Naive thymus-derived CD8-positive, alpha-beta T cell (primary cell): ENCODE measurements around the gene OR8B8. TPM values are rescaled to one million over a fixed set of nuclear protein-coding genes. Genes with fewer than 3 reads are reported as not detected.
A peak's percentile ranks its signal among the peaks of the same experiment; 100 is the strongest.

ENCODE experiments used
- ATAC-seq, 2 donors: fragments of 150-1000 bp; cut with Tn5 transposase in 1 of 2; sonication (Bioruptor Pico), chemical (Tn5 transposase) in 1 of 2; 1 replicate in 1 of 2; 2 replicates in 1 of 2; pipeline ENCODE4 v1.10.0; 2021; ENCODE audit warnings: mild to moderate bottlenecking in 2 of 2, moderate library complexity in 2 of 2
- POLR2A ChIA-PET: fragments of 350-600 bp; sonication (Branson Sonifier 250); formaldehyde crosslinking; loops from one replicate; lab custom pipeline; 2021; ENCODE audit warnings: antibody characterized with exemption; lab: Charles Lee
- DNase-seq, 10 donors: peaks; one replicate each; pipeline versions ENCODE4 v3.0.0 to v3.0.0-alpha.2; 2020 to 2022
- H3K27ac Mint-ChIP-seq, 10 donors: one replicate each; pipeline ENCODE4 v1.8.0; 2020 to 2022; ENCODE audit warnings: mild to moderate bottlenecking in 10 of 10, mixed read lengths in 10 of 10, moderate library complexity in 4 of 10, inconsistent platforms in 1 of 10
- H3K27me3 Mint-ChIP-seq, 5 donors: one replicate each; pipeline ENCODE4 v1.8.0; 2021 to 2022; ENCODE audit warnings: mixed read lengths in 5 of 5
- H3K36me3 Mint-ChIP-seq, 3 donors: one replicate each; pipeline ENCODE4 v1.8.0; 2020 to 2022; ENCODE audit warnings: mixed read lengths in 3 of 3, mild to moderate bottlenecking in 2 of 3, inconsistent platforms in 1 of 3
- H3K4me1 Mint-ChIP-seq, 4 donors: one replicate each; pipeline ENCODE4 v1.8.0; 2021 to 2022; ENCODE audit warnings: mixed read lengths in 4 of 4
- H3K4me3 Mint-ChIP-seq, 10 donors: one replicate each; pipeline ENCODE4 v1.8.0; 2020 to 2022; ENCODE audit warnings: mild to moderate bottlenecking in 10 of 10, mixed read lengths in 10 of 10, moderate library complexity in 6 of 10, inconsistent platforms in 1 of 10
- H3K9me3 Mint-ChIP-seq, 9 donors: one replicate each; pipeline ENCODE4 v1.8.0; 2020 to 2022; ENCODE audit warnings: mixed read lengths in 9 of 9, mild to moderate bottlenecking in 3 of 9, inconsistent platforms in 1 of 9, moderate library complexity in 1 of 9
- polyA plus RNA-seq, 3 donors: library from polyadenylated mRNA; unstranded; fragments of 300-500 nt; fragmentation: Illumina TruSeq; gene quantifications; one replicate each; pipeline ENCODE4 v1.2.3, GENCODE V29; 2021
- total RNA-seq, 8 experiments: library from RNA in 2 of 8; stranded (reverse) in 2 of 8; gene quantifications; one replicate each; pipeline ENCODE4 v1.2.3 and lab custom pipeline; 2021 to 2026

The OR8B8 gene, protein sequence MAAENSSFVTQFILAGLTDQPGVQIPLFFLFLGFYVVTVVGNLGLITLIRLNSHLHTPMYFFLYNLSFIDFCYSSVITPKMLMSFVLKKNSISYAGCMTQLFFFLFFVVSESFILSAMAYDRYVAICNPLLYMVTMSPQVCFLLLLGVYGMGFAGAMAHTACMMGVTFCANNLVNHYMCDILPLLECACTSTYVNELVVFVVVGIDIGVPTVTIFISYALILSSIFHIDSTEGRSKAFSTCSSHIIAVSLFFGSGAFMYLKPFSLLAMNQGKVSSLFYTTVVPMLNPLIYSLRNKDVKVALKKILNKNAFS
- total RNA-seq (not detected), polyA plus RNA-seq (not detected), total RNA-seq (lab: John Stamatoyannopoulos, UW) (0 reads per million in 6 experiments)

DNA sequence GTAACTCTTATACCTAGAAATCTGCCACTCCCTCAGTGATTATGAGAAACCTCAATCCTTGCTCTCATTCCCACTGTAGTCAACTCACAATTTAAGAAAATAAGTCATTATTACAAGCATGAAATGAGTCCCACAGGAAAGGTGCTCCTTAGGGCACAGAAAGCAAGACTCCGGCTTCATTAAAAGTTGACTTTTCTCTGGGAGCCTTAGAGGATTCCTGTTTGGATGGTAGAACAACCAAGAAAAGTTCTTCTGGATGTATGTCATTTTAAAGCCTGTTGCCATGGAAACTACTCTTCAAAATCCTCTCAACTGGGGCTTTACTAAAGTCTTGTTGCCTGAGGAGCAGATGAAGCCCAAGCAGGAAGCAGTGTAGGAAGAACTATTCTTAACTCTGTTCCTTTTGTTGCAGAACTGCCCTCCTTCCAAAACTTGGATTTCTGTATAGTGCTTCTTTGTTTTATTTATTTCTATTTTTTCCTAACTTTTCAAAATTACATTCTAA is at the start of gene OR8B8:
TSS of gene OR8B8 (minus strand) at position 51 of the 505 bp plus-strand sequence. CDS start 4,611 bp downstream, outside the sequence.
- POLR2A ChIA-PET: no interaction called here
- ATAC-seq (no peak), DNase-seq (no peak)
- H3K4me3 Mint-ChIP-seq: no peak within 1 kb of the TSS
- peak within 1 kb of the TSS in 1 of 10 donors; percentile 0 for H3K27ac Mint-ChIP-seq
- peaks cover 4 to 39% (median 12%) of the 10 kb centered on the region in 5 donors for H3K27me3 Mint-ChIP-seq
- no peaks in the 10 kb centered on the region for H3K4me1 Mint-ChIP-seq
- H3K36me3 Mint-ChIP-seq: no peaks in the 10 kb centered on the region
- peaks cover 0 to 8% (median under 1%) of the 10 kb centered on the region in 9 donors for H3K9me3 Mint-ChIP-seq

DNA sequence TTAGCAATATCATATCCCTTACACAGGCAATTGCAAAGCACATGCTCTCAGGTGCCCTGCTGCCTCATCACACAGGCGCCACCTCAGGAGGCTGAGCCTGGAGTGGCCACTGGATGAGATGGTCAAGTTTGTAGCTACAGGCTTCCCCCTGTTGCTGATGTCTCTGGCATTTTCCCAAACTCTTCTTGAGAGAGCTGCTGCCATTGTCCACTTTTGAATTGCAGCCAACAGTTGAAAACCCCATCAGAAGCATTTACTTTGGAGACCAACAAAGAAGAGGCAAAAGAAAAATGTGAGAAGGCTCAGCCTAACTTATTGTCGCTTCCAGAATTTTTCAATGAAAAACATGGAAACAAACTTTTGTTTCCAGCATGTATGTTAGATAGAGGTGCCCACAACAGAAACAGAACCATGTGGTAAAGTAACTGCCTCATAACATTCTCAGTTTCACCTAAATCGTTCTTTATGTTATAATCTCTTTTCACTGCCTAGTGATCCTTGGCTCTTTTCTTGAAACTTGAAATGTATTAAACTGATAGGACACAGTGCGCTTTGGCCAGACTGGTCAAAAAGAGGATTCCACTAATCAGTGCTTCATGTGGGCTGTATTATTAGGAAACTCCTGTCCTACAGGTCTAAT is 47.6 kb upstream of the OR8B8 start:
- no peak for DNase-seq
- no peaks in the 10 kb centered on the region for H3K4me1 Mint-ChIP-seq
- no peak overlapping the region for H3K27ac Mint-ChIP-seq
- no peak overlapping the region for H3K4me3 Mint-ChIP-seq
- peaks cover 0 to 16% (median 6%) of the 10 kb centered on the region in 9 donors for H3K9me3 Mint-ChIP-seq
- H3K27me3 Mint-ChIP-seq: peaks cover 4 to 25% (median 6%) of the 10 kb centered on the region in 5 donors
- POLR2A ChIA-PET: no interaction called here
- H3K36me3 Mint-ChIP-seq: peaks cover 0 to 4% (median 0%) of the 10 kb centered on the region in 3 donors
- no peak for ATAC-seq

DNA sequence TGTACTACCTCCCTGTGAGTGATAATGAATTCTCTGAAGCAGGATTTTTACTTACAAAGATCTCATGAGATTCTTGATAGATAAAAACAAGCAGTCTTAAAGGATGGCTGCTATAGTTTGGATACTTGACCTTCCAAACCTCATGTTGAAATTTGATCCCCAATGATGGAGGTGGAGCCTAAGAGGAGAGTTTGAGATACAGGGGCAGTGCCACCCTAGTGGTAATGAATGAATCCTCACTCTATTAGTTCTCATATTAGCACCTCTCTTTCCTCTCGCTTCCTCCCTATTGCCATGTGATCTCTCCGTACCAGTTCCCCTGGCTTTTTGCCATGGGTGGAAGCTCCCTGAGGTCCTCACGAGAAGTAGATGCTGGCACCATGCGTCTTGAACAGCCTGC is 37.9 kb upstream of the OR8B8 start:
- peaks cover 8 to 13% (median 10%) of the 10 kb centered on the region in 4 donors for H3K4me1 Mint-ChIP-seq
- POLR2A ChIA-PET: no interaction called here
- ATAC-seq (no peak), DNase-seq (no peak)
- peaks cover 18 to 64% (median 33%) of the 10 kb centered on the region in 5 donors for H3K27me3 Mint-ChIP-seq
- H3K36me3 Mint-ChIP-seq: peaks cover 0 to 9% (median 2%) of the 10 kb centered on the region in 3 donors
- no peak overlapping the region for H3K4me3 Mint-ChIP-seq
- peaks cover 0 to 14% (median 5%) of the 10 kb centered on the region in 9 donors for H3K9me3 Mint-ChIP-seq
- H3K27ac Mint-ChIP-seq: no peak overlapping the region

DNA sequence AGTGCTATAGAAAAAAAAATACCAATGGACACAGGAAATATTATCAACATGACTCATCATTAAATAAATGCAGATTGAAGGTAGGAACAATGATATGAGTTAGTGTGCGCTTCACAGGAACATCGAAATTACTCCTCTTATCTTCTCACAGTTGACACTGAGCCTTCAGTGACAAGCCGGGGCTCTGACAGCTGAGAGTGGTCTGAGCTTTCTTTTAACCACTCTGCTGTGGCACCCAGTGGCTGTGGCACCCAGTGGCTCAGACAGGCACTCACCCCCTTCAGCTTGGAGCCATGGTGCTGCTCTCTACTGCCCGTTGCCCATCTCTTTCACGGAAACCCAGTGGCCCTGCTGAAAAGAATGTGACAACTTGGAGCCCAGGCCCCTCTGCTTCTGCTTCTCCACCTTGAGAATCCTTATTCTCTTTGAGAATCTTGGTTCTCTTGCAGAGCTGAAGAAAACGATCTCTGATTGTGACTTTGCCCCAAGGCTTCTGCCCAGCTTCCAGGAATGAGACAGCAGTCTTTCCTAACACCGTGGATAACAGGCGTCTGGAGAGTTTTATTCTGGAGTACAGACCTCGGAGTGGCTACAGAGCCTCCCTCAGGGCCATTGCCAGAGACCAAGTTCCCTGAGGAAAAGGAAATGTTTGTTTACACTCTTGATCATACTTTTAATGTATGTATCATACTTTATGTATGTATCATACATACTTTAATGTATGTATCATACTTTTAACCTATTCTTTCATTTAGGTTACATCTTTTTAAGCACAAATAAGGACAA is 37.1 kb upstream of the OR8B8 start:
- peaks cover 8 to 13% (median 10%) of the 10 kb centered on the region in 4 donors for H3K4me1 Mint-ChIP-seq
- H3K27ac Mint-ChIP-seq: no peak overlapping the region
- DNase-seq (no peak), ATAC-seq (no peak)
- H3K36me3 Mint-ChIP-seq: peaks cover 0 to 9% (median 2%) of the 10 kb centered on the region in 3 donors
- POLR2A ChIA-PET: no interaction called here
- peaks cover 18 to 64% (median 33%) of the 10 kb centered on the region in 5 donors for H3K27me3 Mint-ChIP-seq
- H3K9me3 Mint-ChIP-seq: peaks cover 0 to 14% (median 3%) of the 10 kb centered on the region in 9 donors
- peak overlapping the region in 1 of 10 donors; percentile 14 for H3K4me3 Mint-ChIP-seq

DNA sequence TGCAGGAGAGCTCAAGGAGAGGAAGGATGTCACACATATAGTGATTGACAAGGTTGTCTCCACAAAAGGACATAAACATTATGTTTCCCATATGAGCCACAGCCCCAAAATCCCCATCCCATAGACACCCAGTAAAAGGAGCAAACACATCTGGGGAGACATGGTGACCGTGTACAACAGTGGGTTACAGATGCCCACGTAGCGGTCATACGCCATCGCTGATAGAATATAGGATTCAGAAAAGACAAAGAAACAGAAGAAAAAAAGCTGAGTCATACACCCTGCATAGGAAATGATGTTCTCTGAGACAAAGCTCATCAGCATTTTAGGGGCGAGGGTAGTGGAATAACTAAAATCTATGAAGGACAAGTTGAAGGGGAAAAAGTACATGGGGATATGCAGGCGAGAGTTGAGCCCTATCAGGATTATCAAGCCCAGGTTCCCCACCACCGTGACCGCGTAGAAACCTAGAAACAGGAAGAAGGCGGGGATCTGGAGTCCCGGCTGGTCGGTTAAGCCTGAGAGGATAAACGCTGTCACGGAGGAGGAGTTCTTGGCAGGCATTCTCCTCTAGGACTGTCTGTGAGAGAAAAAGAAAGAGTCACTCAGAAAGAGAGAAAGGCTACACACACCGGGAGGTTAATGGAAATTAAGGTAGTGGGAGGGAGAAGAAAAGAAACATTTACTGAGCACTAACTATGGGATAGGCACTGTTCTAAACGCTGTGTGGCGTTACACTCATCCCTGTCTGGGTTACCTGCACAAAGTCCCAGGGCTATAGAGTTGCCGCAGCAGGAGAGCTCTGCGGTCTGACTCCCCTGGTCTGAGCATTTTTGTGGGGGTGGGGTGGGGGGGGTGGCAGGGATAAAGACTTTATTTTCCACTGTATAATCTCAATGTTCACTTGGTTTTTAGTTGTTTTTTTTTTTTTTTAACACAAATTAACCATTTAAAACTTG is 36.1 kb upstream of the OR8B8 start:
- H3K27ac Mint-ChIP-seq: peak overlapping the region in 3 of 10 donors; percentile 32 to 53 (median 52)
- peak overlapping the region; percentile 54 to 78 (median 68) for H3K4me3 Mint-ChIP-seq
- H3K9me3 Mint-ChIP-seq: peaks cover 0 to 6% (median 0%) of the 10 kb centered on the region in 9 donors
- H3K4me1 Mint-ChIP-seq: peaks cover 8 to 13% (median 10%) of the 10 kb centered on the region in 4 donors
- no peak for DNase-seq
- peaks cover 0 to 2% (median under 1%) of the 10 kb centered on the region in 3 donors for H3K36me3 Mint-ChIP-seq
- POLR2A ChIA-PET: no interaction called here
- ATAC-seq: no peak
- H3K27me3 Mint-ChIP-seq: peaks cover 15 to 57% (median 33%) of the 10 kb centered on the region in 5 donors

DNA sequence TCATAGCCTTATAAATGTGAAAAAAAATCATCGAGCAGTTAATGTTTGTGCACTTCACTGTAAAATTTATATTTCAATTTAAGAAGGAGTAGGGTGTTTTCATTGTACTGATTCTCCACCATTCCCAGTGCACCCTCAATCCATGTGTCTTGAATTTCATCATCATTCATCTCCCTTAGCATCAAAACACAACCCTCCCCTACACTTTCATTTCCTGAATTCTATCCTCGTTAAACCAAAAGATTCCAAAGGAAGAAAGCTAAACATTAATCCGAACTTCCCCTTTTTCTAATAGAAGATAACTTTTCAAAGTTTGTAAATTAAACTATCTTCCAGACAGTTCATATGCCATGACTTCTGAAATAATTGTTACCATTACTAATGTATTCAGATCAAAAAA is 34.1 kb upstream of the OR8B8 start:
- H3K9me3 Mint-ChIP-seq: no peaks in the 10 kb centered on the region
- POLR2A ChIA-PET: no interaction called here
- no peak for ATAC-seq
- no peak overlapping the region for H3K4me3 Mint-ChIP-seq
- H3K27me3 Mint-ChIP-seq: peaks cover 16 to 63% (median 29%) of the 10 kb centered on the region in 5 donors
- H3K4me1 Mint-ChIP-seq: peaks cover 8 to 13% (median 10%) of the 10 kb centered on the region in 4 donors
- H3K36me3 Mint-ChIP-seq: peaks cover 0 to 2% (median 0%) of the 10 kb centered on the region in 3 donors
- H3K27ac Mint-ChIP-seq: no peak overlapping the region
- no peak for DNase-seq

DNA sequence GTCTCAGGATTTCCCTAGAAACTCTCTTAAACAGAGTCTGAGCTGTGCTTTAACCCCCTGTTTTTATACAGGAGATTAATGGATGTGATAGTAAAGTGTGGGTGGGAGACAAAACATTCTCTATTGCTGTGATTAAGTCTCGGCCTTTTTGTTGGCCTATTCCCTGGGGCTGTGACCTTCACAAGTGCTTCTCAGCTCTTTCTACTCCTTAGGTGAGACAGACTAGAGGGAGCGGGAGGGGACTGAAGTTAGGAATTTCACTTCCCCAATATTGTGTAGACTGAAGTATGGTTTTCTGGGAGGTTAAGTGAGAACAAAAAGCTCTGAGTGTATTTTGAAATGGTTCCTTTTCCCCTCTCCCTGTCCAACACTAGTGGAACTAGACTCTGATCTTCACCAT is 29.8 kb upstream of the OR8B8 start:
- no peak overlapping the region for H3K27ac Mint-ChIP-seq
- H3K9me3 Mint-ChIP-seq: no peaks in the 10 kb centered on the region
- H3K27me3 Mint-ChIP-seq: peaks cover 11 to 33% (median 17%) of the 10 kb centered on the region in 5 donors
- H3K36me3 Mint-ChIP-seq: no peaks in the 10 kb centered on the region
- ATAC-seq (no peak), DNase-seq (no peak)
- H3K4me1 Mint-ChIP-seq: no peaks in the 10 kb centered on the region
- no peak overlapping the region for H3K4me3 Mint-ChIP-seq
- POLR2A ChIA-PET: no interaction called here

DNA sequence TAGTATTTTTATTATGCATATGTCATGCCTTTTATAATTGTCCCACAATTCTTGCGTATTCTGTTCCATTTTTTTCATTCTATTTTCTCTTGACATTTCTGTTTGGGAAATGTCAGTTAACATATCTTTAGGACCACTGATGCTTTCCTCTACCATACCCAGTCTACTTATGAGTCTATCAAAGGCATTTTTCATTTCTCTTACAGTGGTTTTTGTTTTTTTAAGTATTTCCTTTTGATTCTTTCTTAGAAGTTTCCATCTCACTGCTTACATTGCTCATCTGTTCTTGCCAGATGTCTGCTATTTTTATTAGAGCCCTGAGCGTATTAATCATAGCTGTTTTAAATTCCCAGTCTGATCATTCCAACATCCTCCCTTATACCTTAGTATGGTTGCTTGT is 29.3 kb upstream of the OR8B8 start:
- no peak overlapping the region for H3K27ac Mint-ChIP-seq
- H3K9me3 Mint-ChIP-seq: no peaks in the 10 kb centered on the region
- POLR2A ChIA-PET: no interaction called here
- ATAC-seq: no peak
- H3K27me3 Mint-ChIP-seq: peaks cover 7 to 28% (median 15%) of the 10 kb centered on the region in 5 donors
- DNase-seq: no peak
- H3K36me3 Mint-ChIP-seq: no peaks in the 10 kb centered on the region
- no peaks in the 10 kb centered on the region for H3K4me1 Mint-ChIP-seq
- H3K4me3 Mint-ChIP-seq: no peak overlapping the region

DNA sequence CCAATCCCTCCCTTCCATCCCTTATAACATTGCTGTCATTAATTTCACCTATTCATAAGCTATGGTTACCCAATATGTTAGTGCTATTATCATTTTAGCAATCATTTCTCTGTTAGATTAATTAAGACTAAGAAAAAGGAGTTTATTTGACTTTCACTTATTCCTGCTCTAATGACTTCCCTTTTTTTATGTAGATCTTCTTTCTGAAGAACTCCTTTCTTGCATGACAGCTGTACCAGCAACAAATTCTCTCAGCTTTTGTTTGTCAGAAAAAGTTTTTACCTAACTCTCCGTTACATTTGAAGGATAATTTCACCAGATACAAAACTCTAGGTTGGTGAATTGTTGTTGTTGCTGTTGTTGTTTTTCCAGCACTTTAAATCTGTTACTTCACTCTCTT is 28.6 kb upstream of the OR8B8 start:
- POLR2A ChIA-PET: no interaction called here
- Mint-ChIP-seq H3K9me3 (no peaks in the 10 kb centered on the region), H3K4me3 (no peak overlapping the region), H3K27ac (no peak overlapping the region), H3K36me3 (no peaks in the 10 kb centered on the region), H3K27me3 (peaks cover 4 to 24% (median 10%) of the 10 kb centered on the region in 5 donors), H3K4me1 (no peaks in the 10 kb centered on the region)
- ATAC-seq (no peak), DNase-seq (no peak)

DNA sequence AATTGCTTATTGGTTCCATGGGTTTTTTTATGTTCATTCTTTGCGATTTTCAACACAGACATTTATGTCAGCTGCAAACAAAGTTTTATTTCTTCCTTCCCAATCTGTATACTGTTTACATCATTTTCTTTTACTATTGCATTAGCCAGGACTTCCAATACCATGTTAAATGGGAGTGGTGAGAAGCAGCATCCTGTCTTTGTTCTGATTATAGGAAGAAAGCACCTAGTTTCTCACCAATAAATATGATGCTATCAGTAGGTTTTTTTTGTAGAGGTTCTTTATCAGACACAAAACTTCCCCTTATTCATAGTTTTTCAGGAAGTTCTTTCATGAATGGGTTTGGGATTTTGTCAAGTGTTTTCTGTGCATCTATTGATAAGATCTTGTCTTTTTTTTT is 28.0 kb upstream of the OR8B8 start:
- Mint-ChIP-seq H3K36me3 (no peaks in the 10 kb centered on the region), H3K27me3 (peaks cover 0 to 26% (median 9%) of the 10 kb centered on the region in 5 donors), H3K4me3 (no peak overlapping the region), H3K9me3 (no peaks in the 10 kb centered on the region), H3K4me1 (no peaks in the 10 kb centered on the region), H3K27ac (no peak overlapping the region)
- no peak for ATAC-seq
- POLR2A ChIA-PET: no interaction called here
- no peak for DNase-seq

DNA sequence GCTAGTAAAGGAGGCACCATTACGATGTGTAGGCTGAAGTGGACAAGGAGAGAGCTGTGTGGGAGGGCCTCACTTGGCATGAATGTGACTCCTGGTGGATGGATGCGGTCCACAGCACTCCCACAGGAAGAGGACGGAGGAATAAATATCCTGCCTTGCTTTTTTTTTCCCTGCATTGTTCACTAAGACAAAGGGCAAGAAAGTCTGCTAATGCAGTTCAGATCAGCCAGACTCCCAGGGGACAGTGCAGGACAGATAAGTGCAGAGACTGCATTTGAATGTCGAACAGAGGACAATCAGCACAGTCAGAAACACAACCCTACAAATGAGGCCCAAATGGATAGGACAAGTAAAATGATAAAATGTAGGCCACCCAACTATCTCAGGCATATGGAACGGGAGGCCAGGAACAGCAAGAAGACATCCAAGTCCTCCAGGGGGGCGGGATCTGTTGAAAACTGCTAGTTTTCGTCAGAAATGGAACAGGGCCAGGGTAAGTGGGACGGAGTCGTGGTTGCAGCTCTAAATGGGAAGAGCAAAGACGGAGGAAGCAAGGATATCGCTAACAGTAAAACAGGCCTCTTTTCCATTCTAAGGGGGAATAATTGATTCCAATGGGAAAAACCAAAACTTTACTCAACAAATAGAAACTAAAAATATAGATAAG is 25.2 kb upstream of the OR8B8 start:
- DNase-seq: no peak
- no peak for ATAC-seq
- H3K27me3 Mint-ChIP-seq: peaks cover 0 to 21% (median 7%) of the 10 kb centered on the region in 5 donors

More for the DNA sequence above, 25.2 kb upstream of the OR8B8 start:
- H3K27ac Mint-ChIP-seq: no peak overlapping the region
- no peak overlapping the region for H3K4me3 Mint-ChIP-seq
- no peaks in the 10 kb centered on the region for H3K9me3 Mint-ChIP-seq
- POLR2A ChIA-PET: no interaction called here
- H3K36me3 Mint-ChIP-seq: no peaks in the 10 kb centered on the region
- no peaks in the 10 kb centered on the region for H3K4me1 Mint-ChIP-seq
